ENCODE measurements around the gene SCRT2.
"Not testable (repeated sequence)": the region's sequence is repeated elsewhere in the genome, so short reads cannot be mapped to it uniquely, and the experiment has no call there.

The SCRT2 gene

DNA sequence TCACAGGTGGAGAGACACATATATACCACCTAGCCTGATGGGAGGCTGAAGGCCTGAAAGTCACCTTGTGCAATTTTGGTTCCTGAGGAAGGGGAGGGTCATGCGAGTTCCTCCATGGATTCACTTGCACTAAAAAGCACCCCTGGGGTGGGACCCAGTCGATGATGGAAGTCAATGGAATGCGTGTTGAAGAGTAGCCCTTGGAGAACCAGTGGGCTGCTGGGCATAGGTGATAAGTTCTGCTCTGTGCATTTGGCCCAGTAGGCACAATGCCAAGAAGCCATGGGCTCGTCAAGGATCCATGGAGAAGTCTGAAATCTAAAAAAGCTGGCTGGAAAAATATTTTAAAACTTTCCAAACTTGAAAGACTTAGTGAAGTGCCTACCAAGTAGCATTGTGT, 18.9 kb upstream of the SCRT2 start:
- TF ChIP-seq, protein P1, sequence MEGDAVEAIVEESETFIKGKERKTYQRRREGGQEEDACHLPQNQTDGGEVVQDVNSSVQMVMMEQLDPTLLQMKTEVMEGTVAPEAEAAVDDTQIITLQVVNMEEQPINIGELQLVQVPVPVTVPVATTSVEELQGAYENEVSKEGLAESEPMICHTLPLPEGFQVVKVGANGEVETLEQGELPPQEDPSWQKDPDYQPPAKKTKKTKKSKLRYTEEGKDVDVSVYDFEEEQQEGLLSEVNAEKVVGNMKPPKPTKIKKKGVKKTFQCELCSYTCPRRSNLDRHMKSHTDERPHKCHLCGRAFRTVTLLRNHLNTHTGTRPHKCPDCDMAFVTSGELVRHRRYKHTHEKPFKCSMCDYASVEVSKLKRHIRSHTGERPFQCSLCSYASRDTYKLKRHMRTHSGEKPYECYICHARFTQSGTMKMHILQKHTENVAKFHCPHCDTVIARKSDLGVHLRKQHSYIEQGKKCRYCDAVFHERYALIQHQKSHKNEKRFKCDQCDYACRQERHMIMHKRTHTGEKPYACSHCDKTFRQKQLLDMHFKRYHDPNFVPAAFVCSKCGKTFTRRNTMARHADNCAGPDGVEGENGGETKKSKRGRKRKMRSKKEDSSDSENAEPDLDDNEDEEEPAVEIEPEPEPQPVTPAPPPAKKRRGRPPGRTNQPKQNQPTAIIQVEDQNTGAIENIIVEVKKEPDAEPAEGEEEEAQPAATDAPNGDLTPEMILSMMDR (IDR thresholded peaks at IDR 0.05; ENCODE audit: insufficient read depth, low read depth, low read length, missing control alignments), result no peak
- no peak overlapping the region for H3K4me3 ChIP-seq (ENCODE audit: low read depth, low read length)
- no peak for DNase-seq (ENCODE audit: low read depth)

DNA sequence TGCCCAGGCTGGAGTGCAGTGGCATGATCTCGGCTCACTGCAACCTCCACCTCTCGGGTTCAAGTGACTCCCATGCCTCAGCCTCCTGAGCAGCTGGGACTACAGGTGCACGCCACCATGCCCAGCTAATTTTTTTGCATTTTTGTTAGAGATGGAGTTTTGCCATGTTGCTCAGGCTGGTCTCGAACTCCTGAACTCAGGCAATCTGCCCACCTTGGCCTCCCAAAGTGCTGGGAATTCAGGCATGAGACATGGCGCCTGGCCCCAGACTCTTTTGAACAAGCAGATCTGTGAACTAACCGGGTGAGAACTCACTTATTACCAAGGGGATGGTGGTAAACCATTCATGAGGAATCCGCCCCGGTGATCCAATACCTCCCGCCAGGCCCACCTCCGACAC, 18.2 kb upstream of the SCRT2 start:
- H3K4me3 ChIP-seq (ENCODE audit: low read depth, low read length); DNase-seq (ENCODE audit: low read depth): not testable (repeated sequence)

DNA sequence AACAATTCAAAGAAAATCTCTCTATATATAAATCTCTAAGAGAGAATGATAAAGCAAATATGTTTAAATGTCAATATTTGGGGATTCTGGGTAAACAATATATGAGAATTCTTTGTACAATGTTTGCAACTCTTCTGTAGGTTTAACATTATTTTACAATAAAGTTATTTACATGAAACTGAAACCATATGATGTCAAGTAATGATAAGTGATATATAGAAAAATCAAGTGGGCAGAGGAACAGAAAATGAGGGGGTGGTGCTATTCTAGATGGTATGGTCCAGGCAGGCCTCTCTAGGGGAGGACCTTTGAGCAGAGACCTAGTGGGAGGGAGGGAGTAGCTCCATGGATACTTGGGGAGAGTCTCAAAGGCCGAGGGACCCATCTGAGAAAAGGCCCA, 16.4 kb upstream of the SCRT2 start:
- DNase-seq (ENCODE audit: low read depth), result no peak
- H3K4me3 ChIP-seq (ENCODE audit: low read depth, low read length), result no peak overlapping the region
- TF ChIP-seq, protein P1 (IDR thresholded peaks at IDR 0.05; ENCODE audit: insufficient read depth, low read depth, low read length, missing control alignments), result no peak

DNA sequence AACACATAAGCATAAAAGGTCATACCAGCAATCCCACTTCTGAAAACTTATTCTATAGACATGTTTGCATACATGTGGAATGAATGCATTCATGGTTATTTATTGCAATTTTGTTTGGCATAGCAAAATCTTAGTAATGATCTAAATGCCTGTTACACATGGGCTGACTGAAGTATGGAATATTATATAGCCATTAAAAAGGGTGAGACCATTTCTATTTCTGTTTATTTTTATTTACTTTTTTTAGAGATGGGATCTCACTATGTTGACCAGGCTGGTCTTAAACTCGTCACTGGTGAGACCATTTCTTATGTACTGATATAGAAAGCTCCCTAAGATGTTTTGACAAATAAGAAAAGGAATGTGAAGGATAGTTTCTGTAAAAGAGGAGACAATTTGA, 14.3 kb upstream of the SCRT2 start:
- no peak overlapping the region for H3K4me3 ChIP-seq (ENCODE audit: low read depth, low read length)
- DNase-seq (ENCODE audit: low read depth), result no peak
- TF ChIP-seq, protein P1 (IDR thresholded peaks at IDR 0.05; ENCODE audit: insufficient read depth, low read depth, low read length, missing control alignments), result no peak

DNA sequence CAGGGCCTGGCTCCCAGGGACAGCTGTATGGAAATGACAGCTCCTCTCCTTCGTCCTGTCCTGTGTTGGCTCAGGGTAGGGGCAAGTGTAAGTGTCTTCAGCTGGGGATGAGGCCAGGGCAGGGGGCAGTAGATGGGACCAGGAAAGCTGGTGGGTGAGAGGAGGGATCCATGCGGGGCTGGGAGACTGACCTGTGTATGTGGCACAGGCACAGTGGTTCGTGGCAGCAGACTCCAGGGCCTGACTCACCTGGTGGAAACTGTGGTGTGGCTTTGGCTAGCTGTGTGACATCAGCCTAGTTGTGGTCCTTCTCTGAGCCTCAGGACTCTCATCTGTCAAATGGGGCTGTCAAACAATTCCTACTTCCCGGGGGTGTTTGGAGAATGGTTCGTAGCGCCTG, 13.7 kb upstream of the SCRT2 start:
- no peak for DNase-seq (ENCODE audit: low read depth)

DNA sequence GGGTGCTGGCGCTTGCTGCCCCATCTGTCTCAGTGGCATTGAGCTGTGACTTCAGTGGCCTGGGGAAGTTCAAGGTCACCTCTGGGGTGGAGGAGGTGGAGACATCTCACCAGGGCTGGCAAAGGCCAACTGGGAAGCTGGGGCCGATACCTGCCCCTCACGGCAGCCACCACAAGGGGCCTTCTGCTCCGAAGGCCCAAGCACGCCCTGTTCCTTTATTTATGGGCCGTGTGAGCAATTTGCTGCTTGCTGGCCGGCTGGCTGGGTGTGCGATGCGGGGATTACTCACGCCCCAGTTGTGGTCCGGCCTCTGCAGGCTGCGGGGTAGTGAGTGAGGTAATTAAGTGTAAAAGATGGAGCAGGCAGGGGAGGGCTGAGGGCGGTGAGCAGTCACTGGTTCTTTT, 13.2 kb upstream of the SCRT2 start:
- TF ChIP-seq, protein P1 (IDR thresholded peaks at IDR 0.05; ENCODE audit: insufficient read depth, low read depth, low read length, missing control alignments), result no peak
- no peak for DNase-seq (ENCODE audit: low read depth)
- no peak overlapping the region for H3K4me3 ChIP-seq (ENCODE audit: low read depth, low read length)

More for the DNA sequence above, 13.7 kb upstream of the SCRT2 start:
- TF ChIP-seq, protein P1 (IDR thresholded peaks at IDR 0.05; ENCODE audit: insufficient read depth, low read depth, low read length, missing control alignments), result no peak
- no peak overlapping the region for H3K4me3 ChIP-seq (ENCODE audit: low read depth, low read length)

DNA sequence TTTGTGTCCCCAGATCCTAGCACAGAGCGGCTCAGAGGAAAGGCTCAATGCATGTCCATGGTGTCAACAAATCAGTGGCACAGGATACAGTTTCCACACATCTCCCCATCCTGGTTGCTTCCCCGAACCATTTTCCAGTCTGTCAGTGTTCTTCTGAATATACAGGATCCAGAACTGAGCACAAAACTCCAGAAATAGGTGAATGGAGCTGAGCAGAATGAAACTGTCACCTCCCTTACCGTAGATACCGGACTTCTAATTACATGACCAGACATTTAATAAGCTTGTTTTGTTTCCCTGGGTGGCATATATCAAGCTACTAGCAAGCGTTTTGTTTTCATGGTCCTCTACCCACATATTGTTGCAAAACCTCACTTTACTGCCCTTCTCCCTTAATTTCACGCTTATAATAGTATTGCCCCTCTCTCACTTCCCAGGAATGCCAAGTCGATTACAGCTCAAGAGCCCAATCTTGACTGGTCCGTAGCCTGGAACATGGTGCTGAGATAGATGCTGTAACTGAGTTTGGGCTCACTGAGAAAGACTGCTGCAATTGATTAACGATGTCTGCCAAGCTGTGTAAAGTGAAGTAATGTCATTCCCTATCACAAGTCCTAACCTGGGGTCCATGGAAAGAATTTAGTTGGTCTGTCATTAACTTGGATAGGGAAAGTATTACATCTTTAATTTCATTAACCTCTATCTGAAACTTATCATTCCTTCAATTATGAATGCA, 12.0 kb upstream of the SCRT2 start:
- no peak for DNase-seq (ENCODE audit: low read depth)
- TF ChIP-seq, protein P1 (IDR thresholded peaks at IDR 0.05; ENCODE audit: insufficient read depth, low read depth, low read length, missing control alignments), result no peak
- H3K4me3 ChIP-seq (ENCODE audit: low read depth, low read length), result no peak overlapping the region

All from GM12865 (cell line).